Cardiac fibroblast (primary cell): Measurements from ENCODE around the gene PRRC1.

Source experiments
- DNase-seq, 2 donors: peaks; one replicate each; pipeline versions ENCODE4 v3.0.0 to v3.0.0-alpha.2; 2010; ENCODE audit warnings: low read depth in 2 of 2
- H3K4me3 ChIP-seq, 2 donors: replicated peaks in 1 of 2; 1 replicate in 1 of 2; 2 replicates in 1 of 2; pipeline ENCODE4 v1.5.1; 2011; ENCODE audit warnings: low read depth in 2 of 2, low read length in 2 of 2, mild to moderate bottlenecking in 2 of 2, moderate library complexity in 1 of 2
- CTCF ChIP-seq: IDR thresholded peaks from one replicate; pipeline ENCODE4 v1.5.1; 2011; ENCODE audit warnings: low read depth, mild to moderate bottlenecking, low read length, inconsistent platforms

PRRC1 gene

GRCh38 chr5:127581450-127581849 lies 64.0 kb downstream of the PRRC1 start:
- DNase-seq = no peak
- no peak for TF ChIP-seq CTCF
- H3K4me3 ChIP-seq = no peak overlapping the region

GRCh38 chr5:127582773-127583370 lies 65.4 kb downstream of the PRRC1 start:
- DNase-seq = no peak
- no peak for TF ChIP-seq CTCF
- no peak overlapping the region for H3K4me3 ChIP-seq

DNA sequence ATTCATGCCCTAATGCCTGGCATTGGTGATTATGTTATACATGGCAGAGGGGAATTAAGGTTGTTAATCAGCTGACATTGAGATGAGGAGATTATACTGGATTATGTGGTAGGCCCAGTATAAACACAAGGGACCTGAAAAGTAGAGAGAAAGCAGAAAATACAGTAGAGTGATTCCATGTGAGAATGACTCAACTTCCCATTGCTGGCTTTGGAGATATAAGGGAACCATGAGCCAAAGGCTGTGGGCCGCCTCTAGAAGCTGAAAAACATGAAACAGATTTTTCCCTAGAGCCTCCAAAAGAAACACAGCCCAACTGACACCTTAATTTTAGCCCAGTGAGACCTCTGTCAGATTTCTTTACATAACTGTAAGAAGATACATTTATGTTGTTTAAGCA lies 66.4 kb downstream of the PRRC1 start:
- H3K4me3 ChIP-seq = no peak overlapping the region
- DNase-seq = no peak
- no peak for TF ChIP-seq CTCF

GRCh38 chr5:127585661-127586060 lies 68.2 kb downstream of the PRRC1 start:
- TF ChIP-seq CTCF = no peak
- no peak overlapping the region for H3K4me3 ChIP-seq
- no peak for DNase-seq

GRCh38 chr5:127586066-127586770 lies 68.8 kb downstream of the PRRC1 start:
- no peak overlapping the region for H3K4me3 ChIP-seq
- peak in 1 of 2 donors; percentile 26 for DNase-seq
- no peak for TF ChIP-seq CTCF

DNA sequence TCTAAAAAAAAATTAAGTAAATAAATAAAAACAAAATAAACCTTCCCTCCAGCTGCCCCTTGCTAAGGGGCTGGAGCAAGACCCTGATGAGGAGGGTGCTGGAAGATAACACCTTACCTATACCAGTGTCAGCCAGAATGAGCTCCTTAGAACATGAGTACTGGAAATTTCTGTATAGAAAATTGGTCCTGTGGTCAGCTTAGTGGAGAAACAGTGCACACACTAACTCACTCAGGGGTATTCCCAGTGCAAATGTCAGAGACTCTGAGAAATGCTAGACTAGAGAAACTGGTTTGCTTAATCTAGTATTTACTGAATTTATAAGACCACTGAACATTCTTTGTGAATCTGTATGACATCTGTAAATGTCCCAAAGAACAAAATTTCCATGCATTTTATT lies 69.4 kb downstream of the PRRC1 start:
- DNase-seq = no peak
- H3K4me3 ChIP-seq = no peak overlapping the region
- TF ChIP-seq CTCF = no peak
